HT1080 (cell line): ENCODE data around the gene TBP. TPM values are rescaled to one million over a fixed set of nuclear protein-coding genes. Genes with fewer than 3 reads are reported as not detected.
A peak's percentile ranks its signal among the peaks of the same experiment; 100 is the strongest.

Source experiments
- DNase-seq: peaks from one replicate; pipeline ENCODE4 v3.0.0-alpha.2; 2015; ENCODE audit warnings: low read depth
- total RNA-seq: library from RNA; depleted of rRNA; stranded (reverse); fragments of >200 nt; shearing (Covaris generic); gene quantifications from 2 replicates; pipeline ENCODE4 v1.2.3, GENCODE V29; 2014

TBP gene
- total RNA-seq, 1 experiment from 2014 or later: 46.3 TPM

GRCh38 chr6:170533792-170534191, 20.4 kb upstream of the TBP start:
- DNase-seq: no peak

DNA sequence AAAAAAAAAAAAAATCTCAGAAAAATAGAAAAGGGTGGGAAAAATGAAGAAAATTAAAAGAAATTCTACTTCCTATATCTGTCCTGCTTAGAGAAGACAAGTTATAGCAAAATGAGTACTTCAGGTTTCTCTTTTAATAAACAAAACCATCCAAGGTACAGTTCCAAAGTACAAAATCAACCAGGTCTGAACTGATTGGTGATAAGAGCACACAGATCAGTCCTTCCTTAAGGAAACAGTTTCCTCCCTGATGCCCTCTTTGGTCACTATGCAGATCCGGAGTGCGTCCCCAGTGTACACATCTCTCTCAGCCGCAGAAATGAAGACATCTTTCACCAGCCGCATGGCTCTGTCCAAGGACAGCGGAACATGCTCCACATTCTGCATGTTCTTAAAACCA, 19.2 kb upstream of the TBP start:
- no peak for DNase-seq

- no peak for DNase-seq
Observed at GRCh38 chr6:170536671-170537070, 17.5 kb upstream of the TBP start.

- DNase-seq: no peak
Observed at GRCh38 chr6:170537329-170537728, 16.8 kb upstream of the TBP start.

DNA sequence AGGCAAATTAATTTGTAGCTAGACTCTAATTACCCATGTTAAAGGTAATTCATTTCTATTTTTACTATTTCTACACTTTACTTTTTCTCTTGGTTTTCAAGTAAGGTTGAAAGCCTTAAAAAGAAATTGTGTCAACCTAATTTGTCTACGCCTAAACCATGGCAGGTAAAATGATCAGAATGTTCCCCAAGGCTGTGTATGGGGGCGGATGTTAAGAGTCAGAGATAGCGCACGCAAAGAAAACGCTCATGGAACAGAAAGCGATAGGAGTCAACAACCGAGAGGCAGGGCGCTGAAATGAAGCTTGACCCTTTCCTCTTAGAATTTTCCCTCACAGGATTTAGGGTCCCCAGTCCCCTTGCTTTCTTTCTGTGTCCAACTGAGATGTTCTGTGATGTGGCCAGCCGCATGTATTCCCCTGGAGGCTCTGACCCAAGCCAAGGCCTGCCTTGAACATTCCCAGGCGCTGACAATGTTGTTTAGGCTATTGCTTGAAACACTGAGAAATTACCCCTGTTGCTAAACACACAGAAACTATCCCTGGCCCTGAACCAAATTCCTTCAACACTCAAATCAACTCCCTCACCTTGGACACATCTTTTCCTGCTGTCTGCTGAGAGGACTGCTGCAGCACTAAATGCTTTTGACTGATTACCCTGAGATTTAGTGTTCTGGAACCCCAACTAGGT, 12.0 kb upstream of the TBP start:
- no peak for DNase-seq

DNA sequence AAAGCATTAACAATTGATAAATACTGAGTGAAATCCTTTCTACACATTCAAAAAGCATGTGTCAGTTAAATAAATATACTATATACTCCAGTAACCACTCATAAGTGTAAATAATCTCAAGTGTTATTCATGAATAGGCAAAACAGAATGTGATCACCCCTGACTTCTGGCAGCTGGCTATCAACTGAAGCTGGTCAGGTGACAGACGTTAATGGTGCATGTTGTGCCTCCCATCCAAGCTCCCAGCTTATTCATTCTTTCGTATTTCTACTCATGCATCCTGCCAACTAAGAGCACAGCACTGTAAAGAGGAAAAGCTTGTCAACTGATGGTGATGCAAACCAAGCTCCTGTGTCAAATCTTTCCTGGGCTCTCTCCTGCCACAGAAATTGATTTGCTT, 8.8 kb upstream of the TBP start:
- DNase-seq: no peak

DNA sequence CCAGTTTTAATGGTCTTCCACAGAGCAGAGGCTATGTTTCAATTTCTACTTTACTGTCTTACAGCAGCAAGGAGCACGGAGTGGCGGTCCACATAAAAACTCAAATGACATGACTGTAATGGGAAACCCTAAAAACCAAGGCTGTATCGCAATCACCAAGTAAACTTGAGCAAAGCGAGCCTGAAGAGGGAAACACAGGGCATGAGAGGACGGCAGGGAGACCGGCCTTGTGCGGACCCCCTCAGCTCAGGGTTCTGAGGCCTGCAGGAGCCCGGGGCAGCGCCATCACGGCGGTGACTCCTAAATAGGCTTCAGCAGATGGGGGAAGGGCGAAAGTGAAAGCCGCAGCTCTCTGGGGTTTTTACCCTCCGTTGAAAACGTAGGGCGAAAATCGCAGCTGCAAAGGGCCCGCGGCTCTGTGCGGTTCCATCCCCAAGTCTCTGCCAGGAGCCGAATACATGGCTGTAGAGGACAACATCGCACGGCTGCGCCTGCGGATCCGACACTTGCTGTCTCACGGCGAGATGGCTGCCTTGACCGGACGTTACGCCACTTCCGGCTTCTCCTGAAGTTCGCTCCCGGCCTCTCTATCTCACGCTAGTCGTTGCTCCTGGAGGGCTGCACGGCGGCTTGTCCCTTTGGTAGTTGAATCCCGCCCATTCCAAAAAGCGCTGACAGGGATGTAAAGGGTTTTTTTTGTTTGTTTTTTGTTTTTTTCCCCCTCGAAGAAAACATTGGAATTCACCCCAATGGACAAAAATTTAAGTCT, 1.2 kb upstream of the TBP start, which contains the start of gene PSMB1:
TSS of gene PSMB1 (minus strand) at position 543 of the 769 bp plus-strand sequence. CDS start at position 478, 65 bp downstream.
- DNase-seq: peak; percentile 87

- no peak for DNase-seq
Observed at GRCh38 chr6:170553534-170554012, 596 bp upstream of the TBP start.

DNA sequence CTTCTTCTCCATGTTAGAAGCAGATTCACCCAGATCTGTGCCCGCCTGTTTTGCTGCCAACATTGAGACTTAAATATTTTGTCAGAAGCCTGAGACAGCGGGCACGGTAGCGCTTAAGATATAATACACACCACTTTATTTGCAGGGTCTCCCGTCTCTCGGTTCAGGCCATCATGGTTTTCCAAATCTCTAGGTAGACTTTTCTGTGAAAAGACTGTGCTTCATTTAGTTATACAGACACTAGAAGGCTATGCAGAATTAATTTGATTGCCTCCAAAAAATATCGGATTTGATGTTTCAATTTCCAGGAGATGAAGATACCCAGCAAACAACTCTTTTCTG, 598 bp downstream of the TBP start:
- no peak for DNase-seq

- DNase-seq: no peak
Observed at GRCh38 chr6:170555305-170555704, 1.1 kb downstream of the TBP start.

DNA sequence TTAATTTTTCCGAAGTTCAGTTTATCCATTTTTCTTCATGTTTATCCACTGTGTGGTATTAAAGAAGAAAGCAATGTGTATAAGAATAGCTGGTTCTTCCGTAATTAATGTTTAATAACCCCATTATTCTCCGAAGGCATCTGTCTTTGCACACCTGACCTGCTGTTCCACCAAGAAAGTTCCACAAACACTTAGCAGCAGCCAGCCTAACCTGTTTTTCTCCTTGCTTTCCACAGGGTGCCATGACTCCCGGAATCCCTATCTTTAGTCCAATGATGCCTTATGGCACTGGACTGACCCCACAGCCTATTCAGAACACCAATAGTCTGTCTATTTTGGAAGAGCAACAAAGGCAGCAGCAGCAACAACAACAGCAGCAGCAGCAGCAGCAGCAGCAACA, 7.4 kb downstream of the TBP start:
- no peak for DNase-seq

- no peak for DNase-seq
Observed at GRCh38 chr6:170564936-170565530, 10.9 kb downstream of the TBP start.

GRCh38 chr6:170572704-170573466, 18.7 kb downstream of the TBP start:
- DNase-seq: no peak

DNA sequence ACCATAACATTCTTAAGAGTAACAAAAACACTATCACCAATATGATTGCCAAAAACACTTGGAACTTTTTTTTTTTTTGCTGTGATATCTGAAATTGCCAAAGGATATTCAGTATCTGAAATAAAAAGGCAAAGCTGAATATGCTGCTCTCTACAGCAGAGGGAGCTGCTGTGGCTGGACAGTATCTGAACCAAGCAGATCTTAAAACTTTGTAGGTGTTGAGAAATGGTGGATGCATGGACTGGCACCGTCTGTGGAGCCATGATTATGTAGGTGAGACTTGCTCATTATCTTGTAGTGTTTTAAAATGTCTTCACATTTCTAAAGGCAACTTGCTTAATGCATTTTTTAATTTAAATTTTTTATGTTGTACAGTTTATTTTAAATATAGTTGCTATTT, 21.1 kb downstream of the TBP start:
- DNase-seq: no peak

- DNase-seq: no peak
Observed at GRCh38 chr6:170578909-170579308, 24.7 kb downstream of the TBP start.

DNA sequence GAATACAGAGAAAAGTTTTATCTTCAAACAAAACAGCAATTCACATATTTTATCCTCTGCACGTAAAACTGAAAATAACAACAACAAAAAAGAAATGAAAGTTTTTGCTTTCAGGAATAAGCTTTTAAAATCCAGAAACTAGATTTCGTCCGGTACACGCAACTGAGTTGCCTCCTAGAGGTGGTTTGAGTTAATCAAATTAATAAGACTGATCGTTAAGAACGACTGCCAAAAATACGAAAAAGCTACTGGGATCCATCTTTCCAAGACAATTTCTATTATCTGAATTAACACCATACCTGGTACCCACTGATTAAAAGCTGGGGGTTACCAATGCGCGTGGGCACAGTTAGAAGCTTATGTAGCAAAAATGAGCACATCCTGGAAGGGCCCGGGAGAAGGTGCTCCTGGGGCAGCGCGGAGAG, 29.6 kb downstream of the TBP start:
- no peak for DNase-seq

- peak; percentile 90 for DNase-seq
Observed at GRCh38 chr6:170584181-170584953, 30.2 kb downstream of the TBP start, which contains the start of gene PDCD2. Gene PDCD2 (minus strand): TSS chr6:170584637. CDS start chr6:170584581, 56 bp downstream.

DNA sequence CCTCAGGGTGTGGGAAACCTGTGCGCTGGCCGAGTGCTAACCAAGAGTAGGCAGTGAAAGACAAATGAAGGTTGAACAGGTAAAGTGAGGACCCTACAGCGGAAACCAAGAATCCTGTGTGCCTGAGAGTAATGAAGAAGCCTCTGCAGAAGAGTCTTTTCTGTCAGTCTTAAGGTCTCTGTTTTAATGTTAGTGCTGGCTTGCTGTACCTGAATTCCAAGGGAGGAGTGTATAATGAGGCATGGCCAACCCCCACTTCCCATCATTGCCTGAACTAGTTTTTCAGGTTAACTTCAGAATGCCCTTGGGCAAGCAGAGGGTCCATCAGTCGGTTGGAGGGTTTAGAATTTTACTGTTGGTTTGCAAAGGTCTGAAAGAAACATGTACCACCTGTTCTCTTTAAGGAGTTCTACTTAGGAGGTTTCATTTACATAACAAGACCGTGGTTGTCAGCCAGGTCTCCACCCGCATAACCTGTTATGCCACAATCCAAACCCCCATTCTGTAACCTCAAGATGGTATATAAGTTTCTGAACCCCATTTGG, 30.9 kb downstream of the TBP start:
- no peak for DNase-seq

DNA sequence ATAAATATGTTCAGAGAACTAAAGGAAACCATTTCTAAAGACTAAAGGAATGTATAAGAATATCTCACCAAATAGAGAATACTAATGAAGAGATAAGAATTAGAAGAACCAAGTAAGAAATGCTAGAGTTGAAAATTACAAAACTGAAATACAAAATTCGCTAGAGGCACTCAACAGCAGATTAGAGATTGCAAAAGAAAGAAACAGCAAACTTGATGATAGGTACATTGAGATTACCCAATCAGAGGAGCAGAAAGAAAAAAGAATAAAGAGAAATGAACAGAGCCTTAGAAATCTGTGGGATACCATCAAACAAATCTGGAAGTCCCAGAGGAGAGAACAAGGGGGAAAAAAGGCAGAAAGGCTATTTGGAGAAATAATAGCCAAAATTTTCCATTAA, 36.6 kb downstream of the TBP start:
- DNase-seq: no peak

- DNase-seq: no peak
Observed at GRCh38 chr6:170596426-170596825, 42.3 kb downstream of the TBP start.
